Measurements from ENCODE around the gene NUP205. TPM values are rescaled to one million over a fixed set of nuclear protein-coding genes. Genes with fewer than 3 reads are reported as not detected.
A peak's percentile ranks its signal among the peaks of the same experiment; 100 is the strongest.

The NUP205 gene
- total RNA-seq, 1 experiment from 2014 or later: 91.0 TPM

- ChIA-PET CTCF (no interaction called here), RAD21 (ENCODE audit: low non-redundant PET in 1 of 2, low total read pairs in 2 of 2, uncharacterized antibody in 2 of 2, unreplicated experiment in 2 of 2) (no interaction called here), POLR2A (no interaction called here)
- peaks cover 0 to 7% of the 10 kb centered on the region in 2 experiments; a peak in 2 of 4 replicates for H3K4me1 ChIP-seq (ENCODE audit: control insufficient read depth in 1 of 2, insufficient read depth in 2 of 2, low read length in 2 of 2)
- no peak for DNase-seq (ENCODE audit: low read depth, low spot score)
- no peaks in the 10 kb centered on the region for H4K20me1 ChIP-seq (ENCODE audit: insufficient read depth)
- peaks cover 16 to 22% of the 10 kb centered on the region in 2 experiments; a peak in 3 of 4 replicates for H3K36me3 ChIP-seq (ENCODE audit: control insufficient read depth in 1 of 2, insufficient read depth in 2 of 2, low read length in 2 of 2)
- H3K27me3 ChIP-seq (ENCODE audit: insufficient read depth, low read length): no peaks in the 10 kb centered on the region
- H3K4me2 ChIP-seq (ENCODE audit: low read length): no peak overlapping the region
- peak; percentile 54 for ATAC-seq
- no peaks in the 10 kb centered on the region for H3K79me2 ChIP-seq (ENCODE audit: insufficient read depth, low read length)
- H2AFZ ChIP-seq (ENCODE audit: low read depth, low read length, poor library complexity, severe bottlenecking): no peak overlapping the region
- no peaks in the 10 kb centered on the region for H3K9me3 ChIP-seq (ENCODE audit: control insufficient read depth in 1 of 2, insufficient read depth in 1 of 2, low read depth in 1 of 2, low read length in 2 of 2)
- H3K27ac ChIP-seq (ENCODE audit: low read depth, low read length): no peak overlapping the region
- intact Hi-C loops (cut with micrococcal nuclease): no loop called here
- no peak overlapping the region for H3K4me3 ChIP-seq (replicated peaks in 1 of 2; ENCODE audit: low read depth in 1 of 2, low read length in 2 of 2)
- H3K9ac ChIP-seq (ENCODE audit: low read length): no peak overlapping the region
- H3K9me2 ChIP-seq (ENCODE audit: insufficient read depth): no peaks in the 10 kb centered on the region
- TF ChIP-seq ELF1 (IDR thresholded peaks at IDR 0.05; ENCODE audit: borderline replicate concordance, low read depth): no peak
- no peak for TF ChIP-seq ZNF274 (IDR thresholded peaks at IDR 0.05; ENCODE audit: low read depth, low read length)
- no peak for TF ChIP-seq JUND (IDR thresholded peaks at IDR 0.05)
- TF ChIP-seq MAX (IDR thresholded peaks at IDR 0.05): no peak
- no peak for TF ChIP-seq RAD21 (IDR thresholded peaks at IDR 0.05; ENCODE audit: low read depth)
- no peak for TF ChIP-seq FOSL1 (IDR thresholded peaks at IDR 0.05; ENCODE audit: low read depth)
- TF ChIP-seq ZFX (IDR thresholded peaks at IDR 0.05): no peak
- no peak for TF ChIP-seq YY1 (IDR thresholded peaks at IDR 0.05; ENCODE audit: extremely low read depth, insufficient replicate concordance, low read depth, low read length)
- no peak for TF ChIP-seq CBX3 (IDR thresholded peaks at IDR 0.05; ENCODE audit: low read depth)
- TF ChIP-seq SIN3A (IDR thresholded peaks at IDR 0.05; ENCODE audit: low read depth): no peak
- no peak for TF ChIP-seq TCF7L2 (IDR thresholded peaks at IDR 0.05; ENCODE audit: borderline replicate concordance, extremely low read depth, insufficient read depth, insufficient read length)
- TF ChIP-seq EGR1 (IDR thresholded peaks at IDR 0.05; ENCODE audit: low read depth): no peak
- TF ChIP-seq EZH2phosphoT487 (IDR thresholded peaks at IDR 0.05; ENCODE audit: borderline replicate concordance): no peak
- no peak for TF ChIP-seq CTCF (IDR thresholded peaks at IDR 0.05 in 2 of 3, conservative IDR thresholded peaks at IDR 0.05 in 1 of 3; ENCODE audit: borderline replicate concordance in 1 of 3, insufficient read depth in 1 of 3, low read depth in 2 of 3, low read length in 2 of 3)
- no peak for TF ChIP-seq REST (IDR thresholded peaks at IDR 0.05; ENCODE audit: low read depth)
- TF ChIP-seq SRF (IDR thresholded peaks at IDR 0.05; ENCODE audit: low read depth): no peak
- no peak for TF ChIP-seq CEBPB (IDR thresholded peaks at IDR 0.05; ENCODE audit: low read depth)
- TF ChIP-seq ZBTB33 (IDR thresholded peaks at IDR 0.05; ENCODE audit: extremely low read depth, insufficient replicate concordance, low read length): no peak
- no TSS peak for BruUV-seq (replicated peaks)
Observed at GRCh38 chr7:135650831-135651573, 93.3 kb downstream of the NUP205 start.
